Measurements from ENCODE around the gene PIWIL4.

The PIWIL4 gene

GRCh38 chr11:94567181-94567670, at the start of gene PIWIL4:
Gene PIWIL4 (plus strand): TSS chr11:94567368. CDS start chr11:94567519, 151 bp downstream.
- DNase-seq (ENCODE audit: low read depth): no peak
- in situ Hi-C loops (cut with HindIII; ENCODE audit: low sequenced_read_pairs): no loop called here
- no peak within 1 kb of the TSS for H3K4me3 ChIP-seq (ENCODE audit: low read depth, low read length)
- TF ChIP-seq CTCF (IDR thresholded peaks at IDR 0.05; ENCODE audit: low read depth, low read length, missing control alignments): no peak

- no peak for TF ChIP-seq CTCF (IDR thresholded peaks at IDR 0.05; ENCODE audit: low read depth, low read length, missing control alignments)
- in situ Hi-C loops (cut with HindIII; ENCODE audit: low sequenced_read_pairs): no loop called here
- no peak for DNase-seq (ENCODE audit: low read depth)
- no peak overlapping the region for H3K4me3 ChIP-seq (ENCODE audit: low read depth, low read length)
These were observed 48.9 kb upstream of the PIWIL4 start for GRCh38 chr11:94518300-94518699.

GRCh38 chr11:94519478-94520084, 47.6 kb upstream of the PIWIL4 start:
- peak; percentile 44 for TF ChIP-seq CTCF (IDR thresholded peaks at IDR 0.05; ENCODE audit: low read depth, low read length, missing control alignments)
- no peak for DNase-seq (ENCODE audit: low read depth)
- no peak overlapping the region for H3K4me3 ChIP-seq (ENCODE audit: low read depth, low read length)
- in situ Hi-C loops (cut with HindIII; ENCODE audit: low sequenced_read_pairs): no loop called here

- no peak for DNase-seq (ENCODE audit: low read depth)
- H3K4me3 ChIP-seq (ENCODE audit: low read depth, low read length): no peak overlapping the region
- TF ChIP-seq CTCF (IDR thresholded peaks at IDR 0.05; ENCODE audit: low read depth, low read length, missing control alignments): peak; percentile 51
- in situ Hi-C loops (cut with HindIII; ENCODE audit: low sequenced_read_pairs): no loop called here
These were observed 45.5 kb upstream of the PIWIL4 start for GRCh38 chr11:94521684-94522083.

- no peak for DNase-seq (ENCODE audit: low read depth)
- no peak overlapping the region for H3K4me3 ChIP-seq (ENCODE audit: low read depth, low read length)
- in situ Hi-C loops (cut with HindIII; ENCODE audit: low sequenced_read_pairs): no loop called here
- TF ChIP-seq CTCF (IDR thresholded peaks at IDR 0.05; ENCODE audit: low read depth, low read length, missing control alignments): no peak
These were observed 42.8 kb upstream of the PIWIL4 start for GRCh38 chr11:94524341-94524740.

GRCh38 chr11:94525546-94526324, 41.4 kb upstream of the PIWIL4 start:
- peak; percentile 51 for DNase-seq (ENCODE audit: low read depth)
- TF ChIP-seq CTCF (IDR thresholded peaks at IDR 0.05; ENCODE audit: low read depth, low read length, missing control alignments): no peak
- in situ Hi-C loops (cut with HindIII; ENCODE audit: low sequenced_read_pairs): no loop called here
- H3K4me3 ChIP-seq (ENCODE audit: low read depth, low read length): no peak overlapping the region
